GM19438 (cell line): ENCODE measurements around the gene MALT1.
"Not testable (repeated sequence)": the region's sequence is repeated elsewhere in the genome, so short reads cannot be mapped to it uniquely, and the experiment has no call there.

Experiments used
- ATAC-seq: cut with Tn5 transposase; IDR thresholded peaks from one replicate; pipeline ENCODE4 v1.9.1; 2021; ENCODE audit warnings: low read depth; ENCODE audit not compliant: unreplicated experiment

The MALT1 gene

DNA sequence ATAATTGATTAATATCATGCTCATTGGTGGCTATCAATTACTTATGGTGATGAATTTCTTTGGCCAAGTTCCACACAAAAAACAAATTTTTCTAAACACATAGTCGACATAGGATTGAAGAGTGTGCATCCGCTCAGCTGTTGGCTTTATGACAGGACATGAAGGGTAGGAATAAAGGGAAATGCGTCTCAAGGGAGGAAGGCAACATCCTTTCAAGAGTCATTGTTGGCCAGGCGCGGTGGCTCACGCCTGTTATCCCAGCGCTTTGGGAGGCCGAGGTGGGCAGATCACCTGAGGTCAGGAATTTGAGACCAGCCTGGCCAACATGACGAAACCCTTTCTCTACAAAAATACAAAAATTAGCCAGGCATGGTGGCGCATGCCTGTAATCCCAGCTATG, 20.4 kb upstream of the MALT1 start:
- not testable (repeated sequence) for ATAC-seq

DNA sequence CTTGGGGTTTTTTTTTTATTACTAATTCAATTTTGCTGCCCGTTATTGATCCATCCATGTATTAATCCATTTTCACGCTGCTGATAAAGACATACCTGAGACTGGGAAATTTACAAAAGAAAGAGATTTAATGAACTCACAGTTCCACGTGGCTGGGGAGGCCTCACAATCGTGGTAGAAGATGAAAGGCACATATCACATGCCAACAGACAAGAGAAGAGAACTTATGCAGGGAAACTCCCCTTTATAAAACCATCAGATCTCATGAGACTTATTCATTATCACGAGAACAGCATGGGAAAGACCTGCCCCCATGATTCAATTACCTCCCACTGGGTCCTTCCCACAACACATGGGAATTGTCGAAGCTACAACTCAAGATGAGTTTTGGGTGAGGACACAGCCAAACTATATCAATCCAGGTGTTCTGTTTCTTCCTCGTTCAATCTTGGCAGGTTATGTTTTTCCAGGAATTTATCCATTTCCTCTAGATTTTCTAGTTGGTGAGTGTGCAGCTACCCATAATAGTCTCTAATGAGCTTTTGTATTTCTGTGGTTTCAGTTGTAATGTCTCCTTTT, 18.0 kb upstream of the MALT1 start:
- ATAC-seq: not testable (repeated sequence)

DNA sequence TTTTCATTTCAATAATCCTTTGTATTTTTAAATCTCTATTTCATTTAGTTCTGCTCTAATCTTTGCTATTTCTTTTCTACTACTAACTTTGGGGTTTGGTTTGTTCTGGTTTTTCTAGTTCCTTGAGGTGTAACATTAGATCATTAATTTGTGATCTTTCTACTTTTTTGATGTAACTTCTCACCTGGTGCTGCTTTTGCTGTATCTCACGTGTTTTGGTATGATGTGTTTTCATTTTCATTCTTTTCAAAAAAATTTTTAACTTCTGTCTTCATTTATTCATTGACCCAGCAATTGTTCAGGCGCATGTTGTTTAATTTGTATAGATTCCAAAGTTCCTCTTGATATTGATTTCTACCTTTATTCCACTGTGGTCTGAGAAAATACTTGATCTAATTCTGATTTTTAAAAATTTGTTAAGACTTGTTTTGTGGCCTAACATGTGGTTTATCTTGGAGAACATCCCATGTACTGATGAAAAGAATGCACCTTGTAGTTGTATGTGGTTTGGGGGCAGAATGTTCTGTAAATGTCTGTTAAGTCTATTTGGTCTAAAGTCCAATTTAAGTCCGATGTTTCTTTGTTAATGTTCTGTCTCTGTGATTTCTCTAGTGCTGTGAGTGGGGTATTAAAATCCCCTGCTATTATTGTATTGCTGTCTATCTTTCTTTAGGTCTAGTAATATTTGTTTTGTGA, 17.3 kb upstream of the MALT1 start:
- no peak for ATAC-seq

DNA sequence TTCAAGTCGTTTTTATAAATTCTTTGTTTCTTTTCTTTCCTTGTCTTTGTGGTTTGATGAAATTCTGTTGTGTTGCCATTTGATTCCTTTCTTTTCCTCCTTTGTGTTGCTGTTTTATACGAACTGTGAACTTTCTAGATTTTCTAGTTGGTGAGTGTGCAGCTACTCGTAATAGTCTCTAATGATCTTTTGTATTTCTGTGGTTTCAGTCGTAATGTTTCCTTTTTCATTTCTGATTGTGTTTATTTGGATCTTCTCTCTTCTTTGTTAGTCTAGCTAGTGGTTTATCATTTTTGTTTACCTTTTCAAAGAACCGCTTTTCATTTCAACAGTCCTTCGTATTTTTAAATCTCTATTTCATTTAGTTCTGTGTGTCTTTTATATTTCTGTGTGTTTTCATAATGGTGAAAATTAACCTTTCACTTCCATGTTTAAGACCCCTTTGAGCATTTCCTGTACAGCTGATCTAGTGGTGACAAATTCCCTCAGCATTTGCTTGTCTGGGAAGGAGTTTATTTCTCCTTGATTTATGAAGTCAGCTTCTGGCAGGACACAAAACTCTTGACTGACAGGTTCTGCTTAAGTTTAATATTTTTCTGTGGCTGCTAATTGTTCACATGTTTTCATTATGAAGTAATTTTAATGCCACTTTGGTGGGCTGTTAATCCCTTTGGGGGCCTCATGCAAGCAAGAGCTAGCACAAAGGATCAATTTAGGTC, 16.2 kb upstream of the MALT1 start:
- ATAC-seq: no peak

DNA sequence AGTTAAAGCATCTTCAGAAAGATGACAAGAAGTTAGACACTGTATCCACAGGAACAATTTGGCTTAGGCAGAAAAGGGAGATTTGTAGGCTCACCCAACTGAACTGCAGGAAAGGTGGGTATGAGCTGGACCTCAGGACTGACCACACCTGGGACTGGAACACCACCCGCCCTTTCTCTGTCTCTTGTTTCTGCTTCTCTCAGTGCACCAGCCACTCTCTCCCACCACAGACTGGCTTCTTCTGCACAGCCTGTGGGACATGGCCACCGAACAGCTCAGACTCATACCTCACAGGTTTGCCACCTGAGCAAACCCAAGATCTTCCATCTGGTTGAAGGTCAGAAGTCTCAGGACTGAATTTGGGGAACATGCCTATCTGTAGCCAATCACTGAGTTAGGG, 14.2 kb upstream of the MALT1 start:
- ATAC-seq: no peak

DNA sequence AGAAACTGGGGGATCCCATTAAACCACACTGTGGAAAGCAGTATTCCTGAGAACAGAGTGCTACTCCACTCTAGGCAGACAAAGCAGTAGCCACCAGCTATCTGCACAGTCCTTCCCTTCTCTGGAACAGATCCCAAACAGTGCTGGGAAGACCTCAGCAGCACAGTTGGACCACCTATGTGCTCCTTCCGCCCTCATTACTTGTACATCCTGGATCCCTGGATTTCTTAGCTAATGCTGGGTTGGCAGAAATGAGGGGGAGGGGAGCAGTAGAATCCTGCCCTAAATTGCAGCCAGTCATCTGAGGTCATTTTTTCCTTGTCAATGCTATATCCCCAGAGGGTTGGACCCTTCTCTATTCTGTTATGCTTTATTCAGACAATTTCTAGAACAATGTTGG, 13.8 kb upstream of the MALT1 start:
- ATAC-seq: no peak

DNA sequence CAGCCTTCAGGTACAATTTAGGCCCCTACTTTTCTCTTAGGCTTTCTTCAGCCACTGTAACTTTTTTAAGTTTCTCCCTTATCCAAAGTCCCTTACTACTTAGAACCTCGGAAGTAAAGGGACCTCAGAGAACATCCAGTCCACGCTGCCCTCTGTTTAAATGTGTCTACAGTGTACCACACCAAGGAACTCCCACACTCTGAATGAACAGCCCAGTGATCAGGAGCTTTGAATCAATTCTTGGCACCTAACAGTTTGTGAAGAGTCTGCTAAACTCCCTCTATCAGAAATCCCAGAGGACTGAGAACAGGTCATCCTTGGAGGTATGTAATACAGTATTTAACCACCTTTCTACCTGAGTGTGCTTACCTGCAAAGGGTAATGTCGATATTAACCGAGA, 11.6 kb upstream of the MALT1 start:
- ATAC-seq: no peak

DNA sequence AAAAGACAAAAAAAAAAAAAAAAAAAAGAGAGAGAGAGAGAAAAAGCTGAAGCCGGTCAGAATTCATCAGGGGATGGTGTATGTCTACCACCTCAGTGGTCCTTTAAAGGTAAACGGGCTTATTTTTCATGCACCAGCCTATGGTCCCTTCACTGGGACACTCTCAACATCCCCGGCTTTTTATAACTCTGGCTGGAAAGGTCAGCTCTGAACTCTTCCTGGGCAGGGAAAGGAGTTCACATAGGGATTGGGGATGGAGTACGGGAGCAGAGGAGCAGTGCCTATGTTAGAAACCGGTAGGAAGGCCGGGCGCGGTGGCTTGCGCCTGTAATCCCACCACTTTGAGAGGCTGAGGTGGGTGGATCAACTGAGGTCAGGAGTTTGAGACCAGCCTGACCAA, 10.3 kb upstream of the MALT1 start:
- ATAC-seq: no peak

DNA sequence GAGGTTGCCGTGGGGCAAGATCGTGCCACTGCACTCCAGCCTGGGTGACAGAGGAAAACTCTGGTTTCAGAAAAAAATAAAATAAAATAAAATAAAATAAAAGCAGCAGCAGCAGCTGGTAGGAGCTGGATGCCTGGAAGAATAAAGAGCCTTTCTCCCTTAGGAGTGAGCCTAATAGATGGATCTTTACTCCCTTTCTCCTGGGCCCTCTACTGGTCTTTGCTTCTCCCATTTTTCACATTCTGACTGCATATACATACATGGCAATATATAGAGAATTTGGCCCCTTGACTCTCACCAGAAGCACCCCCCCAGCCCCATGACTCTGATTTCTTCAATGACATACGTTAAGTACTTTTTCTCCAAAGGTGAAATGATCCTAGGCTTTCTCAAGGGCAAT, 9.8 kb upstream of the MALT1 start:
- no peak for ATAC-seq

DNA sequence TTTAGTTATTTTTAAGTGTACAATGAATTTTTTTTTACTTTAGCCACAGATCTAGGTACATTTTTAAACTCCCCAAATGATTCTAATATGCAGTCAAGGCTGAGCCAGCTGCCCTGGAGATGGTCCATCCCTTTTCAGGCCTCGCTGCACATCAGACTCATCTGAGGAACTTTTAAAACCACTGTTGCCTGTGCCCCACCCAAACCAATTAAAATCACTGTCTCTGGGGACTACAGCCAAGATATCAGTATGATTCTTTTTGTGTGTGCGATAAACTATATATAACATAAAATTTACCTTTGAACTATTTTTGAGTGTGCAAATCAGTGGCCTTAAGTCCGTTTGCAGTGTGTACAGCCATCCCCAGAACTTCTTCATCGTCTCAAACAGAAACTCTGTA, 9.1 kb upstream of the MALT1 start:
- no peak for ATAC-seq

DNA sequence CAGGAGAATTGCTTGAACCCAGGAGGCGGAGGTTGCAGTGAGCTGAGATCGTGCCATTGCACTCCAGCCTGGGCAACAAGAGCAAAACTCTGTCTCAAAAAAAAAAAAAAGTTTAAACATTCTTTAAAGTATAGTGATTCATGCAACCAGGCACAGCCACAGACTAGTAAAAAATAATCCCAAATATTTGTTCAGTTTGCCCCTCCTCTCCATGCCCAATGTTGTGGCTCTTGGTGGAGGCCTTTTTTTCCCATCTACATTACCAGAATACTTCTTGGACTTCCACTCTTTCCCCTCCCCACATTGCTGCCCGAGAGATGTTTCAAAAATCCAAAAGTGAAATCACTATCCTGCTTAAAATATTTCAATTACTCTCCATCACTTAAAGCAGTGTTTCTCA, 5.1 kb upstream of the MALT1 start:
- no peak for ATAC-seq

DNA sequence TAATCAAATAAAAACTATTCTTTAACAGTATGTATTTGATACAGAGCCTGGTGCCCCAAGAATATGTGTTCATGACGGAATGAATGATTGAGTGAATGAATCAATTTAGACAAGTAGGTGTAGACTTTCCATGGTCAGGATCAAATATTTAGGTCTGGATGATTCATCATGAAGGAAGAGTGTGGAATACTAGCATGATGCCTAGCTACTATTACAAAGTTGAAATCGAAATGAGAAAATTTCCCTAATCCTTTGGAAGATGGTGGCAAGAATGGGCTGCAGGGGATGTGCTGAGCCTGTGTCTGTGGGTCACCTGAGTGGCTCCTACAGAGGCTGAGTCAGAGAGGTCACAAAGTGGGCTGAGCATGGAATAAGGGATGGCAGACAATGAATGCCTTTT, 3.1 kb upstream of the MALT1 start:
- no peak for ATAC-seq

DNA sequence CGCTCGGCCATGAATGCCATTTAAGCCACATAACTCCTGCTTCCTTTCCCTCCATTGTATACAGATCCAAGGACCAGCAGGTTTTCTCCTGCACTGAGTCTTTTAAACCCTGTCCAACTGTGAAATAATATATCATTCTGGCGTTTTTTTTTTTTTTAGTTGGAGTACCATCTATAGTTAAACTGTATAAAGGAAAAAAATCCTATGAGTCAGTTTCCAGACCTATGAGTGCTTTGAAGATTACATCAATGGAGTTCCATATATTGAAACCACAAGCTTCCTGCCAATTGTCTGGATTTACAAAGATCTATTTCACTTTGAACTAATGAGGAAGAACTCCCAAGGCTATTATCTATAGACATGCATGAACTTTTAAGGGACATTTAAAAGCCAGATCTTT, 2.4 kb upstream of the MALT1 start:
- ATAC-seq: no peak

DNA sequence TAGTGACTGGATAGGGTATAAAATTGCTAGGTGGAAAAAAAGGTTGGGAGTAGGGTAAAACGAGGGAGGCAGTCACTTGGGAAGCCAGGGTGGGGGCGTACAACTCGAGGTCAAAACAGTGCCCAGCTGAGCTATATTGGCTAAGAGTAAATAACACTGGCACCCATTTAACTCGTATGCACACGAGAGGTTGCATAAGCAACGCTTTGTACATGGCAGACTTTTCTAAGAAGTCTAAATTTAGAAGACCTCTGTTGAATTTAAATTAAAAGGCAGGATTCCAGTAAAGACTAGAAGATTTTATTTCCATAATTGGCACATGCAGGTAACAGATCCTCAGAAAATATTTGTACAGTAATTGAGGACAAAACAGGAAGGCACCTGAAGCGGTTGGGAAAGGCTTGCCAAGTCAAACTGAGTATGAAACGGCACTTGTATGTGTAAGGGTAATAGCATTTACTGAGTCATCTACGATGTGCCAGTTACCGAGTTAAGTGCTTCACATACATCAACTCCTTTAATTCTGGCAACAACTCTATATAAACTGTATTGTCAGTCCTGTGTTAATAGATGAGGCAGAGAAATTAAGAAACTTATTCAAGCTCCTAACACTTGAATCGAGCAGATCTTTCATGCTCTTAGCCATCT, 1.4 kb upstream of the MALT1 start:
- ATAC-seq: no peak

DNA sequence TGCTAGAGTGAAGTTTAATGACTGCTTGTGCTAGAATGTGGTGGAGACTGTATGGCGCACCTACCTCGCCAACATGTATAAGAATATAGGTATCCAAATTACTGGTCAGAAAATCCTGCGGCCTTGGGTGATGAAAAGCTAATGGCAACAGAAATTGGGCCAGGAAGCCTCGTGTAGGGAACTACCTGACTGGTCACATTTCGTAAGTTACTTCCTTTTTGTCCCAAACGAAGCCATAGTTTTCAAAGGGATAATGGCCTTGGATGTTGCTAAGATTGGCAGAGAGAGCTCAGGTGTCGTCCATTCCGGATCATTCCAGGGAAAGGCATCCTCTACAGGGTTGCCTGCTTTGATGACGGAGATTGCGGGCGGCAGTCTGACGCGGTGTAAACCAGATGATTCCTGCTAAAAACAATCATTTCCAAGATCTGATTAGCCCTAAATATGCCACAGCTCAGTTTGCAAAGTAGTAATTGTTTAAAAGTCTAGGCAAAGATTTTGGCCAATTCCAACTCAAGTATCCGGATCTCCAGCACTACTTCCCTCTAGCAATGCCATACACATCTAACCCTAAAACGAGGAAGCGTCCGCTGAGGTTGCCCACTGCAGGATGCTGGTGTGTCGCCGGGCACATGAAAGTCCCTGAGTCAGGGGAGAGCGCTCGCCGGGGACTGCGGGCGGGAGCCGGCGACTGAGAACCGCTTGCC, 708 bp upstream of the MALT1 start:
- no peak for ATAC-seq

DNA sequence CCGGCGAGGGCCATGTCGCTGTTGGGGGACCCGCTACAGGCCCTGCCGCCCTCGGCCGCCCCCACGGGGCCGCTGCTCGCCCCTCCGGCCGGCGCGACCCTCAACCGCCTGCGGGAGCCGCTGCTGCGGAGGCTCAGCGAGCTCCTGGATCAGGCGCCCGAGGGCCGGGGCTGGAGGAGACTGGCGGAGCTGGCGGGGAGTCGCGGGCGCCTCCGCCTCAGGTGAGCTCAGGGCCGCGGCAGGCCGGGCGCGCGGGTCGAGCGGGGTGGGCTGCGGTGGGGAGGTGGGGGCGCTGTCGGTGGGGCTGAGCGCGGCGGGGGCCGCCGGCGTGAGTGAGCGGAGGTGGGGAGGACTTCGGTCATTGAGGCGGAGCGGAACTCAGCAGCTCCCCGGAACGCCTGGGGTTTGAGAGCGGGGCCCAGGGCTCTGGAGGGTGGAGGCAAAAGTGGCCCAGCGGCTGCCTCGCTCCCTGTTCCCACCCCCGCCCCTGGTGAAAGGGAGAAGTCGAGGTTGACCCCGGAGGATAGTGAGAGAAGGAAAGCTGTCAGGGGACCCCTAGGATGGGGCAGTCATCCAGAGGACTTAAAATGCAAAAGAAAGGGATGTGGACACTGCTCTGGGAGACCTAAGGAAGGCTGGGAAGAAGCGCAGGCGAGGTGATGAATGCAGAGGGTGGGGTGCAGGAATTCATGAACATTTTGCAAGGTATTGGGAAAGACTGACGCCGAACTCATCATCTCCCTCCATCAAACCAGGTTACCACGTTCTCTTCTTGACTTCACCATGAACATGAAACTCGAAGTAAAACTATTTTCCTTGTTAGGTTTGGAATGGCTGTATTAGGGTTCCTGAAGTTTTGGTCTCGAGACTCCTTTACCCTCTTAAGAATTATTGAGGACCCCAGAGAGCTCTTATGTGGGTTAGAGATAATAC, 633 bp downstream of the MALT1 start:
- ATAC-seq: peak; percentile 25

DNA sequence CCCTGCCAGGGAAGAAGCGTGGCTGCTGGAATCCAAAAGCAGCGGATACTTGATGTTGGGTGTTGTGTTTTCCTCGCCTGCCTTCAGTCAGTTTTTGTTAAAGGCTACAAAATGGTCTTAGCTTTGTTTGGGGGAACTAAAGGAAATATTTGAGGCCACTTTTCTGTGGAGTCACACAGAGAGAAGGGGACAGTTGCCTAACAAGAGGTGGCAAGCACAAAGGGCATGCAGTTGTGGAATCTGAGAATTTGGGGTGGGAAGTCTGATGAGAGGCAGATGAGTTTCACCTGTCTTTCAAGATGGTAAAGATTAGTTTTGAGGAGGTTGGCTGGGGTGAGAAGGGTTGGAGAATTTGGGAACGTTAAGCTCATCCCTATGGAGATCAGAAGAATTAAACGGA, 2.9 kb downstream of the MALT1 start:
- no peak for ATAC-seq

DNA sequence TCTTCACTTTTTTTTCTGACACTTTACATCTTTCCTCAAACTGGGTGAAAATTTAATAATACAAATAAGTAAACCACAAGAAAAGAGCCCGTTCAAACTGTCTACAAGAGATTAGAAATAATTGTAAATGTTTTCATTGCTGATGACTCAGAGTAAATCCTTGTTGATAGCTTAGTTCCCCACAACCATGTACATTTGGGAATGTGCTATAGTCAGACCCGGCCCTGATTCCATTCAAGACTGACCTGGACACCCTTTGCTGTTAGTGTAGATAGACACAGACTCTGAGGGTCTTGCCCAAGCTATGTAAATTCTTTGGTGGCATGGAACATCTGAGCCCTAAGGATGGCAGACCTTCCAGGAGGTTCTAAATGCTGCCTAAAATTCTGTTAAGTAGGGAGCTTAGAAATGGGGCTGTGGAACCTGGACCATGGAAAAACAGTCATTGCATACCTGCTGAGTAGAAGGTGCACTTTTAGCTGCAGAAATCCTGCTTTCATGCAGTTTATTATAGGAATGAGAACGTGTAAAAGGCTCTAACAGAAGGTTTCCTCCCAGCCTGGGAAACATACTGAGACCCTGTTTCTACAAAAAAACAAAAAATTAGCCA, 3.7 kb downstream of the MALT1 start:
- no peak for ATAC-seq

DNA sequence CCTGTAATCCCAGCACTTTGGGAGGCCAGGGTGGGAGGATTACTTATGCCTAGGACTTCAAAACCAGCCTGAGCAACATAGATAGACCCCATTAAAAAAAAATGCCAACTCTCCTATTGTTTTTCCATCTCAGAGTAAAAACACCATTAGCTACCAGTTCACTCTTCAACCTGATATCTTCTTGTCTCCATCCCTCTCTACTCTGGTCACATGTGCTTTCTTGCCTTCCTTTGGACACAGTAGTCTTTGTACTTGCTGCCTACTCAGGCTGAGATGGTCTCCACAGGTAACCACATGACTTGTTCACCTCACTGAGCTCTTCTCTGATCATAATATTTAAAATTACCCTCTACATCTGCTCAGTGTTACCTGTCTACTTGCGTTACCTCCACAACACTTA, 5.0 kb downstream of the MALT1 start:
- no peak for ATAC-seq
